ENCODE results near the gene TRMT1.

GRCh38 chr19:13092158-13092543 is 24.4 kb downstream of the TRMT1 start:
- TF ChIP-seq POLR2A (IDR thresholded peaks at IDR 0.05) (no peak), CTCF (IDR thresholded peaks at IDR 0.05) (no peak), POLR2AphosphoS5 (IDR thresholded peaks at IDR 0.05; ENCODE audit: insufficient read depth in 1 of 2, low read depth in 1 of 2) (no peak)
